Measurements from ENCODE around the gene STRA8. TPM values are rescaled to one million over a fixed set of nuclear protein-coding genes. Genes with fewer than 3 reads are reported as not detected.

Gene STRA8
- total RNA-seq, 4 donors from 2014 or later: not detected

GRCh38 chr7:135186841-135187253 lies 46.8 kb upstream of the STRA8 start:
- Histone ChIP-seq H3K9me3 (peaks cover 0 to 13% (median 5%) of the 10 kb centered on the region in 4 donors), H3K27ac (replicated peaks in 1 of 4) (no peak overlapping the region), H3K36me3 (peaks cover 48 to 95% (median 80%) of the 10 kb centered on the region in 4 donors), H3K4me3 (no peak overlapping the region), H3K4me1 (peaks cover 9 to 14% (median 13%) of the 10 kb centered on the region in 4 donors), H3K27me3 (no peaks in the 10 kb centered on the region)
- no peak for TF ChIP-seq EP300 (IDR thresholded peaks at IDR 0.05)
- TF ChIP-seq, protein P1, sequence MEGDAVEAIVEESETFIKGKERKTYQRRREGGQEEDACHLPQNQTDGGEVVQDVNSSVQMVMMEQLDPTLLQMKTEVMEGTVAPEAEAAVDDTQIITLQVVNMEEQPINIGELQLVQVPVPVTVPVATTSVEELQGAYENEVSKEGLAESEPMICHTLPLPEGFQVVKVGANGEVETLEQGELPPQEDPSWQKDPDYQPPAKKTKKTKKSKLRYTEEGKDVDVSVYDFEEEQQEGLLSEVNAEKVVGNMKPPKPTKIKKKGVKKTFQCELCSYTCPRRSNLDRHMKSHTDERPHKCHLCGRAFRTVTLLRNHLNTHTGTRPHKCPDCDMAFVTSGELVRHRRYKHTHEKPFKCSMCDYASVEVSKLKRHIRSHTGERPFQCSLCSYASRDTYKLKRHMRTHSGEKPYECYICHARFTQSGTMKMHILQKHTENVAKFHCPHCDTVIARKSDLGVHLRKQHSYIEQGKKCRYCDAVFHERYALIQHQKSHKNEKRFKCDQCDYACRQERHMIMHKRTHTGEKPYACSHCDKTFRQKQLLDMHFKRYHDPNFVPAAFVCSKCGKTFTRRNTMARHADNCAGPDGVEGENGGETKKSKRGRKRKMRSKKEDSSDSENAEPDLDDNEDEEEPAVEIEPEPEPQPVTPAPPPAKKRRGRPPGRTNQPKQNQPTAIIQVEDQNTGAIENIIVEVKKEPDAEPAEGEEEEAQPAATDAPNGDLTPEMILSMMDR (IDR thresholded peaks at IDR 0.05): no peak
- DNase-seq (ENCODE audit: extremely low spot score): no peak
- 95% methylated on average over 9 of the region's 12 CpGs for WGBS
- intact Hi-C loops (cut with DNase I): no loop called here

GRCh38 chr7:135188298-135188984 lies 45.2 kb upstream of the STRA8 start:
- Histone ChIP-seq H3K27ac (replicated peaks in 1 of 4) (peak overlapping the region in 1 of 4 donors; percentile 22), H3K4me1 (peaks cover 9 to 25% (median 18%) of the 10 kb centered on the region in 4 donors), H3K4me3 (no peak overlapping the region), H3K9me3 (no peaks in the 10 kb centered on the region), H3K27me3 (no peaks in the 10 kb centered on the region), H3K36me3 (peaks cover 43 to 95% (median 79%) of the 10 kb centered on the region in 4 donors)
- intact Hi-C loops (cut with DNase I): no loop called here
- DNase-seq (ENCODE audit: extremely low spot score): no peak
- 97% methylated on average over 12 of the region's 12 CpGs for WGBS
- no peak for TF ChIP-seq POLR2A (IDR thresholded peaks at IDR 0.05; ENCODE audit: low read depth)

DNA sequence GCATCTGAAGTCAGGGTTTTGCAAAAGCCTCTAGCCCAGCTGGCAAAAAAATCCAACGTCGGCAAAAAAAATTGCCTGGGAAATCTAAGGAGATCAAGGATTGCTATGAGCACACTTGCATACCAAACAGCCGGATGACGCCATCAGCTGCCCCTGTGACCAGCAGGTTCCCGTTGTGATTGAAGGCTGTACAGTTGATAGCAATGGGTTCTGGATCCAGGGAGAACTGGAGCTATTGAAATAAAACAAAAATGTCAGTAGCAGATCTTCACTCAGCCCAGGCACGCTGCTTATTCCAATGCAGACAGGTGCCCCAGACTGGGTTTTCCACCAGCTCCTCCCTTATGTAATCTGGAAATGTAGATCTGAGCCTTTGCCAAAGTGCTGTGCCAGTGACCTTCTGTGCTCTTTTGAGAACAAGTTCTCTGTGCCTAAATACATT lies 44.4 kb upstream of the STRA8 start:
- DNase-seq (ENCODE audit: extremely low spot score): no peak
- no peaks in the 10 kb centered on the region for H3K9me3 ChIP-seq
- H3K27ac ChIP-seq (replicated peaks in 1 of 4): peak overlapping the region in 3 of 4 donors; percentile 11 to 22 (median 22)
- H3K27me3 ChIP-seq: no peaks in the 10 kb centered on the region
- WGBS: 85% methylated on average over 6 of the region's 6 CpGs
- TF ChIP-seq POLR2A (IDR thresholded peaks at IDR 0.05; ENCODE audit: low read depth) (no peak), EP300 (IDR thresholded peaks at IDR 0.05) (no peak), POLR2AphosphoS5 (IDR thresholded peaks at IDR 0.05) (no peak)
- TF ChIP-seq, protein P1 (IDR thresholded peaks at IDR 0.05): no peak
- peaks cover 43 to 95% (median 77%) of the 10 kb centered on the region in 4 donors for H3K36me3 ChIP-seq
- peaks cover 9 to 33% (median 25%) of the 10 kb centered on the region in 4 donors for H3K4me1 ChIP-seq
- no peak overlapping the region for H3K4me3 ChIP-seq
- intact Hi-C loops (cut with DNase I): no loop called here

DNA sequence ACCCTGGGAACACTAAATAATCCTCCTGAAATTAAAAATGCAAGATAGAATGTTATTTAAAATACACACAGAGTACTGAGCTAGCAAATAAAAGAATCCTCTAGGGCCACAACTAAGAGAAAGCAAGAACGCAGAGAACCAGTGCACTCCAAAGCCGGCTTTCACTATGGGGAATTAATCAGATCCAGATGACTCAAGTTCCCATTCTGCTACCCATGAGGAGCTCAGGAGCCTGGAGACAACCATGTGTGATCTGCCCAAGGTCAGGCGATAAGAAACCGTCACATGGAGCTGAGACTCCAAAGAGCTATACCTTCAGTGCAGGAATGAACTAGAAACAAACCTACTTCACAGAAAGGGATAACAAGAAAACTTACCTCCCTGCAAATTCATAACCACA lies 43.7 kb upstream of the STRA8 start:
- Histone ChIP-seq H3K4me1 (peaks cover 9 to 39% (median 31%) of the 10 kb centered on the region in 4 donors), H3K9me3 (no peaks in the 10 kb centered on the region), H3K27ac (replicated peaks in 1 of 4) (peak overlapping the region in 3 of 4 donors; percentile 22 to 39 (median 22)), H3K27me3 (no peaks in the 10 kb centered on the region), H3K36me3 (peaks cover 43 to 95% (median 77%) of the 10 kb centered on the region in 4 donors), H3K4me3 (no peak overlapping the region)
- intact Hi-C loops (cut with DNase I): no loop called here
- WGBS: 79% methylated on average over 4 of the region's 4 CpGs
- TF ChIP-seq EP300 (IDR thresholded peaks at IDR 0.05) (no peak), POLR2AphosphoS5 (IDR thresholded peaks at IDR 0.05) (no peak), POLR2A (IDR thresholded peaks at IDR 0.05; ENCODE audit: low read depth) (no peak)
- TF ChIP-seq, protein P1 (IDR thresholded peaks at IDR 0.05): no peak
- no peak for DNase-seq (ENCODE audit: extremely low spot score)

GRCh38 chr7:135190703-135191102 lies 42.9 kb upstream of the STRA8 start:
- H3K36me3 ChIP-seq: peaks cover 45 to 95% (median 75%) of the 10 kb centered on the region in 4 donors
- H3K4me3 ChIP-seq: no peak overlapping the region
- no peaks in the 10 kb centered on the region for H3K27me3 ChIP-seq
- TF ChIP-seq POLR2A (IDR thresholded peaks at IDR 0.05; ENCODE audit: low read depth) (no peak), POLR2AphosphoS5 (IDR thresholded peaks at IDR 0.05) (no peak), EP300 (IDR thresholded peaks at IDR 0.05) (no peak)
- TF ChIP-seq, protein P1 (IDR thresholded peaks at IDR 0.05): no peak
- H3K27ac ChIP-seq (replicated peaks in 1 of 4): peak overlapping the region in 1 of 4 donors; percentile 22
- no peak for DNase-seq (ENCODE audit: extremely low spot score)
- intact Hi-C loops (cut with DNase I): no loop called here
- no peaks in the 10 kb centered on the region for H3K9me3 ChIP-seq
- peaks cover 9 to 39% (median 31%) of the 10 kb centered on the region in 4 donors for H3K4me1 ChIP-seq

All from esophagus muscularis mucosa (tissue), 4 donors.